ENCODE measurements around the gene GRB10. TPM values are rescaled to one million over a fixed set of nuclear protein-coding genes. Genes with fewer than 3 reads are reported as not detected.

Gene GRB10
- total and polyA plus RNA-seq, 2 of the 8 experiments (the other 6 are each of a cell fraction or from before 2014, with no cell fraction given): 35.7 to 97.0 TPM

DNA sequence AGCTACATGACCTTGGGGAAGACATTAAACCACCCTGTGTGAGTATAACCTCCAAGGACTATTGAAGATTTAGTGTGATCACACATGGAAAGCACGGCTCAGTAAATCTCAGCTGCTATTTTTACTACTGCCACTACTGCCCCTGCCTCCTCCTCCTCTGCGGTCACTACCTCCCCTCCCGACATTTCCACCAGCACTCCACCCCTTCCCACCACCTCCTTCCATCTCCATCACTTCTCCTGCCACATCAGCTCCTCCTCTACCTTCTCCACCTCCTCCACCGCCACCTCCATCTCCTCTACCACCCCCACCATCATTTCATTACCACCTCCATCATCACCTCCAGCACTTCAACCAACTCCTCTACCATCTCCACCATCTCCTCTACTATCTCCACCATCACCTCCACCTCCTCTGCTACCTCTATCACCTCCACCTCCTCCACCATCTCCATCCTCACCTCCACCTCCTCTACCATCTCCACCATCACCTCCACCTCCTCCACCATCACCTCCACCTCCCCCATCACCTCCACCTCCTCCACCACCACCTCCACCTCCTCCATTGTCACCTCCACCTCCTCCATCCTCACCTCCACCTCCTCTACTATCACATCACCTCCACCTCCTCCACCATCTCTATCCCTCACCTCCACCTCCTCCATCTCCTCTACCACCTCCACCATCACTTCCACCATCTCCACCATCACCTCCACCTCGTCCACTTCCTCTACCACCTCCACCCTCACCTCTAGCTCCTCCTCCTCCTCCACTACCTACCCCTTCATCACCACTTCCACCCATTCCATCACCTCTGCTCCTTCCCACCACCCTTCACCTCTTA lies 69.4 kb downstream of the GRB10 start:
- no peak overlapping the region for H4K8ac ChIP-seq (ENCODE audit: extremely low read depth, insufficient read depth, low read length)
- no peak overlapping the region for H4K5ac ChIP-seq (ENCODE audit: insufficient read length, low read depth, low read length)
- FAIRE-seq: no peak
- H3K27me3 ChIP-seq (replicated peaks in 1 of 4; ENCODE audit: control insufficient read depth in 3 of 4, extremely low read depth in 1 of 4, insufficient read depth in 3 of 4, low read length in 3 of 4): no peaks in the 10 kb centered on the region
- WGBS, 2 experiments (ENCODE audit: extremely low coverage in 1 of 2, insufficient coverage in 1 of 2, insufficient read length in 1 of 2, insufficient replicate concordance in 2 of 2, low coverage in 1 of 2, low lambda C conversion rate in 2 of 2, missing lambda C conversion rate in 1 of 2): 88% methylated on average over 5 of the region's 5 CpGs; no CpG with 5 or more reads in 1 of the 2 experiments
- no peaks in the 10 kb centered on the region for H3K9me3 ChIP-seq (ENCODE audit: insufficient read depth in 2 of 2, low read depth in 1 of 2, low read length in 1 of 2)
- TF ChIP-seq, protein P1, sequence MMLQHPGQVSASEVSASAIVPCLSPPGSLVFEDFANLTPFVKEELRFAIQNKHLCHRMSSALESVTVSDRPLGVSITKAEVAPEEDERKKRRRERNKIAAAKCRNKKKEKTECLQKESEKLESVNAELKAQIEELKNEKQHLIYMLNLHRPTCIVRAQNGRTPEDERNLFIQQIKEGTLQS (IDR thresholded peaks at IDR 0.05; ENCODE audit: insufficient read depth, low read depth, low read length): no peak
- CTCF ChIA-PET (ENCODE audit: partially characterized antibody): interaction anchor here (1.1 kb wide), 1 partner anchor 20 kb away, joined by 3 read pairs; no protein-coding TSS in a partner anchor
- H2BK15ac ChIP-seq (ENCODE audit: low read length): no peak overlapping the region
- H3K36me3 ChIP-seq (ENCODE audit: control insufficient read depth in 2 of 4, insufficient read depth in 4 of 4, low read length in 3 of 4): no peaks in the 10 kb centered on the region
- 0 out of 2 replicates have a peak overlapping the region, but pooled peaks have one; percentile 2 for H2AK5ac ChIP-seq (ENCODE audit: low read depth, low read length)
- no peak overlapping the region for H3K27ac ChIP-seq (ENCODE audit: low read depth, low read length)
- no peak overlapping the region for H3K56ac ChIP-seq (replicated peaks; ENCODE audit: insufficient read length, low read depth, low read length)
- peak overlapping the region; percentile 27; the same call in 1 of the 2 replicates for H2BK12ac ChIP-seq (ENCODE audit: low read depth, low read length)
- H3K4ac ChIP-seq (replicated peaks; ENCODE audit: insufficient read length, low read depth, low read length): no peak overlapping the region
- no peak overlapping the region for H2AFZ ChIP-seq (ENCODE audit: low read length)
- no peak overlapping the region for H3K9ac ChIP-seq (replicated peaks in 1 of 4; ENCODE audit: extremely low read depth in 1 of 4, low read depth in 3 of 4, low read length in 3 of 4)
- no peak overlapping the region for H2BK5ac ChIP-seq (ENCODE audit: low read depth, low read length)
- H3K23me2 ChIP-seq (ENCODE audit: low read depth, low read length): peaks cover 8% of the 10 kb centered on the region; the same call in 1 of the 2 replicates
- no peak for DNase-seq (ENCODE audit: low read depth in 1 of 2, low spot score in 2 of 2)
- peaks cover 0 to 5% (median 2%) of the 10 kb centered on the region in 4 experiments; a peak in 4 of 7 replicates for H3K4me1 ChIP-seq (replicated peaks in 1 of 4; ENCODE audit: control insufficient read depth in 3 of 4, insufficient read depth in 4 of 4, low read length in 3 of 4)
- H4K20me1 ChIP-seq (replicated peaks in 1 of 2; ENCODE audit: control insufficient read depth in 1 of 2, insufficient read depth in 2 of 2, low read length in 2 of 2): peaks cover 8% of the 10 kb centered on the region in 2 experiments
- no peak overlapping the region for H2BK120ac ChIP-seq (replicated peaks; ENCODE audit: low read depth, low read length)
- no peak overlapping the region for H3K18ac ChIP-seq (ENCODE audit: extremely low read depth, low read length)
- no peak overlapping the region for H3K14ac ChIP-seq (ENCODE audit: insufficient read length)
- no peak overlapping the region for H2BK20ac ChIP-seq (ENCODE audit: low read length)
- peaks cover 27% of the 10 kb centered on the region for H3K79me1 ChIP-seq (ENCODE audit: low read depth, low read length)
- H3K4me3 ChIP-seq (ENCODE audit: extremely low read depth in 1 of 4, insufficient read depth in 2 of 4, low read depth in 3 of 4, low read length in 4 of 4): no peak overlapping the region
- no peak overlapping the region for H3K4me2 ChIP-seq (ENCODE audit: insufficient read depth in 1 of 2, low read depth in 2 of 2, low read length in 2 of 2)
- POLR2A ChIA-PET (ENCODE audit: partially characterized antibody): interaction anchor here (0.8 kb wide), 1 partner anchor 48 kb away, joined by 3 read pairs; no protein-coding TSS in a partner anchor
- peaks cover 0 to 93% of the 10 kb centered on the region in 2 experiments; a peak in 3 of 4 replicates for H3K79me2 ChIP-seq (ENCODE audit: control insufficient read depth in 1 of 2, insufficient read depth in 2 of 2, low read length in 2 of 2)
- no peak overlapping the region for H3K23ac ChIP-seq (ENCODE audit: insufficient read length)
- no peak overlapping the region for H4K91ac ChIP-seq (replicated peaks; ENCODE audit: insufficient read length, low read length)

Data from H1 (cell line).